Femur (tissue), 1 donor: ENCODE data around the gene NTSR2.

Experiments
- DNase-seq: peaks from one replicate; pipeline ENCODE4 v3.0.0-alpha.2; 2017

NTSR2 gene, protein sequence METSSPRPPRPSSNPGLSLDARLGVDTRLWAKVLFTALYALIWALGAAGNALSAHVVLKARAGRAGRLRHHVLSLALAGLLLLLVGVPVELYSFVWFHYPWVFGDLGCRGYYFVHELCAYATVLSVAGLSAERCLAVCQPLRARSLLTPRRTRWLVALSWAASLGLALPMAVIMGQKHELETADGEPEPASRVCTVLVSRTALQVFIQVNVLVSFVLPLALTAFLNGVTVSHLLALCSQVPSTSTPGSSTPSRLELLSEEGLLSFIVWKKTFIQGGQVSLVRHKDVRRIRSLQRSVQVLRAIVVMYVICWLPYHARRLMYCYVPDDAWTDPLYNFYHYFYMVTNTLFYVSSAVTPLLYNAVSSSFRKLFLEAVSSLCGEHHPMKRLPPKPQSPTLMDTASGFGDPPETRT

DNA sequence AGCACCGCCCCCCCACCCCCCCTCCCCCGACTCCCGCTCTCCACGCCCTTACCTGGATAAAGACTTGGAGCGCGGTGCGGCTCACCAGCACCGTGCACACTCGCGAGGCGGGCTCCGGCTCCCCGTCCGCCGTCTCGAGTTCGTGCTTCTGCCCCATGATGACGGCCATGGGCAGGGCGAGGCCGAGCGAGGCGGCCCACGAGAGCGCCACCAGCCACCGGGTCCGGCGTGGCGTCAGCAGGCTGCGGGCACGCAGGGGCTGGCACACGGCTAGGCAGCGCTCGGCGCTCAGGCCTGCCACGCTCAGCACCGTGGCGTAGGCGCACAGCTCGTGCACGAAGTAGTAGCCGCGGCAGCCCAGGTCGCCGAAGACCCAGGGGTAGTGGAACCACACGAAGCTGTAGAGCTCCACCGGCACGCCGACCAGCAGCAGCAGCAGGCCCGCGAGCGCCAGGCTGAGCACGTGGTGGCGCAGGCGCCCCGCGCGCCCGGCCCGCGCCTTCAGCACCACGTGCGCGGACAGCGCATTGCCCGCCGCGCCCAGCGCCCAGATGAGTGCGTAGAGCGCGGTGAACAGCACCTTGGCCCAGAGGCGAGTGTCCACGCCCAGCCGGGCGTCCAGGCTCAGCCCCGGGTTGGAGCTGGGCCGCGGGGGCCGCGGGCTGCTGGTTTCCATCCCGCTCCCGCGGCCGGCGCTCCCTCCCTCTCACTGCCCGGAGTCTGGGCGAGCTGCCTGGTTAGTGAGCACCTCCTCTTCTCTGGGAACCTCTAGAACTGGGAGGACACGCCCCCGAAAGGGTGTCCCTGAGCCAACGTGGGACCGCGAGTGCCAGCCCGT is at the start of gene NTSR2:
NTSR2 (minus strand) TSS at position 742 of the 838 bp plus-strand sequence; CDS start at position 676, 66 bp downstream.
- peak; percentile 76 for DNase-seq

DNA sequence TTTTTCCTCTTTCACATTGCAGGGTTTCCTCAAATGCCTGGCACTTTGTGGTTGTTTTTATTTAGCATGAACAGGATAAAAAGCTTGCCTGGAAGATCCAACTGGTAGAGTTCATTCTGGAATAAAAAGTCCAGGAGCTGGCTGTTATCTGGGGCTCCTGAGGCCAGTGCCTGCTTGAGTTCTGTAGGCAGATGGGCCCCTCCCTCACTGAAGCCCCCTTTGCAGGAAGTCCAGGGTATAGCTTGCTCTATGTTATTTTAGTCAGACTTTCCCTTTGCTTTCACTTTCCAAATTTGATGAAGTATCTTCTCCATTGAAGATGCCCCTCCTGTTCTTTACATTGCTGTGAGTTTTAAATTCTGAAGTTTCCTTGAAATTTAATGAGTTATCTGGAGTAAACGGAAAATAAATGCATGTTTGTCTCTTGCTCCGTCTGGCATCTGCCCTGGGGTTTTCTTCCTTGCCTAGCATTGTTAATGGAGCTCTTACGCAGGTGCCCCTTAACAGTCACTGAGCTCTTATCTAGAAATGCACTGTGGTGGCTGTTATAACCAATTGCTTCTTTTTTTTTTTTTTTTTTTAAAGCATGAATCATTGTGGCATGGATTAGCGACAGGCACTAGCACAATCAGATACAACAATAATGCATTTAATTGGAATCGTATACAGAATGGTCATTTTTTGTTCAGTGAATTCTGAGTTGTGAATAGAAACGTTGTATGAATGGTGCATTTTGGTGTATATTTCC is 49.4 kb upstream of the NTSR2 start:
- DNase-seq: no peak

DNA sequence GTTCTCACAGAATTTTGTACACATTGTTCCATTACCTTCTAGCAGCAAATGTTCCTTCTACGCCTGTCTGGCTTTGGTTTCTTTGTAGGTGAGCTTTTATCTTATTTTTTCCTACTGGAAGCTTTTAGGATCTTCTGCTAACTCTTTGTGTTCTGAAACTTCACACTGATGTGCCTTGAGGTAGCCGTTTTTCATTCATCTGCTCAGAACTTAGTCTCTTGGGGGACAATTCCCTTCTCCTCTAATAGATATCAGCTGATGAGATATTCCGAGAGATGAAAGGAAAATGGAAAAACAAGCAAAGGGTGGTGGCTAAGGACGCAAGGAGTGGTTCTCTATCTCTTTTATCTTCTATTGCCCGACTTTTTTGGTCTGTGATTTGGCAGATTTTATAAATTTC is 48.6 kb upstream of the NTSR2 start:
- no peak for DNase-seq

DNA sequence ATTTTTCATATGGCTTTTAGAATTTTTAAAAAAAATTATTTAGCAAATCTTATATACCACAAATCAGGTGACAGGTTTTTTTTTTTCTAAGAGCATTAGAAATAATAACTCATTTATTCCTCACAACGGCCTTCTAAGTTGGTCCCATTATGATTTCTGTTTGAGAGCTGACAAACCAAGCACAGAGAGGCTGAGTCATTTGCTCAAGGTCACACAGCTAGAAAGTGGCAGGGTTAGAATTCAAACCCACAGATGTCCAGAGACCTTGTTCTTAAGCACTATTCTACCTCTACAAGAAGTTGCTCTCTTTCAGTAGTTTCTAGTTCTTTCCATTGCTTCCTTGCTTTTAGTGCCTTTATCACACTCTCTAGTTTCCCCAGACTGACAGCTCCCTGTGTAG is 47.6 kb upstream of the NTSR2 start:
- DNase-seq: no peak

DNA sequence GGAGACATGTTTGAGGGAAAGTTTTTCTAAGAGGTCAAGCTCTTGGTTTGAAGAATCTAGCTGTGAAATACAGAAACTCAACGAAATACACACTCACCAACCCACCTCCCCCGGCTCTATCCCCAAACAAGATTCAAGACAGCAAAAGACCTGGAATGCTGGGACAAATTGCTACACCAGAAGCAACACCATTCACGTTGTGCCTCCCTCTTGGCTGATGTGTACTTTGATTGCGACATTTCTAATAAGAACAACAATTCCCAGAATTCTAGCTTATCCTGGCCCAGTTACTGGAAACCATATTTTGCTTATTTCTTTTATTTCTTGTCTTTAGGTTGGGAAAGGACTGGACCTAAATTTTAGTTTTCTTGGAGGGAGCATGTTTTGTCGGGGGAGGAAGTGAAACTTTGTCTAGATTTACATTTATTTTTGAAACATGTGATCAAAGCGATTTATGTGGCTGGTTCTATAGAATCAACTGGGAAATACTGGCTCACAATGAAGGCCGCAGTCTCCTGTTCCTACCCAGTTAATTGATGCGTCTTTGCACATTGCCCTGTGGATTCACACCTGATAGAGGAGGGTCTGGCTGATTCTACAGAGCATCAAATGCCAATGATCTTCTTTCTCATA is 46.8 kb upstream of the NTSR2 start:
- no peak for DNase-seq

DNA sequence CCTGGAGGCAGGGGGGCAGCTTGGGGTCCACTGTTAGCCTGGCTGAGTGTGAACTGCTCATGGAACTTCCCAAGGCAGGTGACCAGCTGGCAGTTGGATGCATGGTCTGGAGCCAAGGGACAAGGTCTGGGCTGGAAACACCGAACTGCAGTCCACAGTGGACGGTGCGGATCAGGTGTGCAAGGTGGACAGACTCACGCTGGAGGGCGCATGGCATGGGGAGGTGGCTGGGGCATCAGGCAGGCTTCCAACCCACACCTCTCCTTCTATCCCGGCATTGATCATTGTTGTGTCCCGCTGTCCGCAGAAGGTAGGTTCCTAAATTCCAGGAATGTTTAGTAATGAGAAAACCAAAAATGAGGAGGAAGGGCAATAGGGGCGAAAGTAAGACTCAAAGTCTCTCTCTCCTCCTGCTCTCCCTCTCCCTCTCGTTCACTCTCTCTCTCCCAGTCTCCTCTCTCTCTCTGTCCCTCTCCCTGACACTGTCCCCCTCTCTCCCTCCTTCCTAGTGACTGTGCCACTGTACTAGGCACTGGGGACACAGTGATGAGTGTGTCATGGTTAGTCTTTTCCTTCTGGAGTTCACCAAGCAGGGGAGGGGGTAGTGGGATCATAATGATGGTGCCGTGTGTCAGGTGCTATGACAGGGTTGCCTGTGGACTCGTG is 46.1 kb upstream of the NTSR2 start:
- no peak for DNase-seq

DNA sequence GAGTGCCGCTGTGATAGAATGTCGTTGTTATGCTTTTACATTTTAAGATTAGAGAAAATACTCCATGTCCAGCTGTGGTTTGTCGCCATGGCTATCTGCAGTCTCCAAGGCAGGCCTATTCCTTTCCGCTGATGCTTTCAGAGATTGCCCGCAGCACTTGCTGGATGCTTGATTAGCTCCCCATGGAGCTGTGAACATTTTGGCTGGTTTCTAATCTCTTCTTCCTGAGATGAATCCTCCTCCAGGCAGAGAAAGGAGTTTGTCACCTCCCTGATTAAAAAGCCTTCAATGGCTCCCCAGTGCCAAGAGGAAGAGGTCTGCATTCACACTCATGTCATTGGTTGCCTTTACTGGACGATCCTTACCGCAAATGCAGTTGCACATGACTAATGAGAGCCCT is 43.8 kb upstream of the NTSR2 start:
- no peak for DNase-seq

DNA sequence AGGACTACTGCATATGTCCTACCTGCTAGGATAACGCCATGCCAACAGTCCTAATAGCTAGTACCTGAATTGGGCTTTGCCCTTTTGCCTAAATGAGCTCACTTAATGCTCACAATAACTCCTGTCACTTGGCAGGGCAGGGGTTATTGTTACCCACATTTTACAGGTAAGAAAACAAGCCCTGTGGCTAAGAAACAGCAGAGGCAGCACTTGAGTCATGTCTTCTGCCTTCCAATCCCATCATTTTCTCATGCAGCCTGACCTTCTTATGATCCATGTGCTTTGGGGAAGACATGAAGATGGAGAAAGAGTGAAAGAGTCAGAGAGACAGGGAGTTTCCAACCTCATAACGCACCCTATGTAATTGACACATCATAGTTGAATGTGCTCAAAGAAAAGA is 42.9 kb upstream of the NTSR2 start:
- no peak for DNase-seq

DNA sequence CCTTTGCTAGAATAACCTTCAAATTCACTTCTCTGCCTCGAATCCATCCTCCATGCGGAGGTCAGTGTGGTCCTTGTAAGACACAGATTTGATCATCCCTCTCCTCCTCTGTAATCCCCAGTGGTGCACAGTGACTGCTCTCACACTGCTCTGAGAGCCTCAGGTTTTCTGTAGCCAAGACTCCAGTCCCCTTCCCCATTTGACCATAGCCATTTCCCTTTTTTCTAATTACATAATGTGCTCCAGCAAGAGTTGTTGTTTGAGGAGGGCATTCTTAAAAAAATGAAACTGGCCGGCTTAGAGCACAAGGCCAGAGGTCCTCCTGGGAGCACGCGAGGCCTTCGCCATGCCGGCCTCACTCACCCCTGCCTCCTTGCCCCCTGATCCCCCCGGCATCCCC is 41.8 kb upstream of the NTSR2 start:
- DNase-seq: no peak

DNA sequence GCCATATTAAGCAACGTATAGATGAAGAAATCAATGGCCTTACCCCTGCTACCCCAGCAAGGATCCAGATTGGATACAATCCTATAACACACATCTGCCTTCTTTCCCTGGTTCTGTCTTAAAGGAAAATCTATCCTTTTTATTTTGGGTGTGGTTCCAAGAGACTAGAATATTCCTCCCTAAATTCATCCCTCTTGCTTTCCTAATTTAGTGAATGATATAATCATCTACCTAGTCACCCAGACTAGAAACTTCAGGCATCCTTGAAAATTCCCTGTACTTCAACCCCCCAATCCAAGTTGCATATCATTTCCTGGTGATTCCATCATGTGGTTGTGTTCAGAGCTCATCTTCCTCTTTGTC is 41.3 kb upstream of the NTSR2 start:
- DNase-seq: no peak

DNA sequence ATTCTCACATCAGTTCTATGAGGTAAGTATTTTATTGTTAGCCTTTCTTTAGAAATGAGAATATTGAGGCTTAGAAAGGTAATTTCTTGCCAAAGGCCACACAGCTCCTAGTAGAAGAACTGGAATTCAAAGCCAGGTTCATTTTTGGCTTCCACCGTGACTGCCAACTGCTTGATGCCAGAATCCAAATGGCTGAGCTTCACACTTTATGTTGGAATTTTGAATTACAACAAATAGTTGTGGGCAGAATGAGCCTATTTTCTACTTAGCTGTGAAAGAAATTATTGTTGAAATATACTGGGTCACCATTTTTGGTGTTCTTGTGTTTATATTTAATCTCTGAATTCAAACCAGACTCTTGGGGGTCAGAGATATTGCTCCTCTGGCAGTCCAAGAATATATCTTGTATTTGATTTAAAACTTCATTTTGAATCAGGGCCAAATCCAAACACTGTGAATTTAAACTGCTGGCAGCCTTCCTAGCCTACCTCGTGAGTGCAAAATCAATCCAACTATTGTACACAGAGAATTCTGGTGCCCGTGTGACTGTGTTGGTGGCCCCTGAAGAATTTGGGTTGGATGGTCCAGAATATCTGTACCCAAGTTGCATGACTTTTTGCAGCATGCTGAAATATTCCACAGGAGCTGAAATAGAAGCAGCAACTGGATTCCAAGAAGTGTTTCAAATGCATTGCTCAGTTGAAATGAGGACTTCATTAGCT is 40.8 kb upstream of the NTSR2 start:
- peak; percentile 29 for DNase-seq

DNA sequence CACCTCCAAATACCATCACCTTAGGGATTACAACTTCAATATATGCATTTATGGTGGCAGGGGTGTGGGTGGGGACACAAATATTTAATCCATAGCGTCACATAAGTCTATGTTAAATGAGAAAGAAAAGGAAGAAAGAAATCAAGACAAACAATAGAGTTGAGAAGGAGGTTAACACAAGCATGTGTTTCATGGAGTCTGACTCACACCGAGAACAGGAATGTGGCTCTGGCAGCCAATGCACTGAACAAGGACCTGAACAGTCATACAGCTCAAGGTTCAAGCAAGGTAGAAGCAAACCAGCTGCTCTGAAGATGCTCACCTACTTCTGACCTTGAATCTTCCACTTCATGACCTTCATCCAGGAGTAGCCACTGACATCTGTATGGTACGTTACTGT is 40.2 kb upstream of the NTSR2 start:
- DNase-seq: peak; percentile 27

DNA sequence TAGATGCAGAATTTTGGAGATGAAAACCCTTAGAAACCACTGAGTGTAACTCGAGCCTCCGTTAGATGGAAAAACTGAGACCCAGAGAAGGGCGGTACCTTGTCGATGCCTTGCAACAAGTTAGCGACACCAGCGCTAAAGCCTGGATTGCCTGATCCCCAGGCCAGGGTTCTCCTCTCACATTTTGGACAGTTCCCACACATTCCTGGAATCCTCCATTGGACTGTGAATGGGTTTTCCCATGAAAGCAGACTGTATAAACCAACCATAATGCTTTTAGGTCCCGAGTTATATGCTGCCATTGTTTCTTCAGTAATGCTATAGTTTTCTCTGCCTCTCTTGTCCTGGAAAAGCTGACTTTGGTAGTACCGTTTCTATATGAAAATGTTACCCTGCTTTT is 39.3 kb upstream of the NTSR2 start:
- no peak for DNase-seq

DNA sequence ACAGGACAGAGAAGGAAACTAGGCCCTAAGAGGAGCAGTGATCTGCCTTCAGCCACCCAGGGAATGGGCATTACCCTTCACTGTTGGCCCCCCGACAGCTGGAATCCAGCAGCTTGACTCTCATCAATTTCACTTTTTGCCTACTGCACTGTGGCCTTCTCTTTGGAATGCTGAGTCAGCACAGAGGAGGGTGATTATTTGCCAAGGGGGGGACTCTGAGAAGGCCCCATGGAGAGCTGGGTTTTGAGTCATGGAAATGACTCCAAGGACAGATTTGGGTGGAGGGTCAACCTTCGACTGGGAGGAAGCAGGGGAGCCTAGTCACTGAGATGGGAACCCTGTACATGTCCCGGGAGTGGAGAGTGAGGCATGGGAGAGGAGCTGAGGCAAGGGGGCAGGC is 38.1 kb upstream of the NTSR2 start:
- no peak for DNase-seq

DNA sequence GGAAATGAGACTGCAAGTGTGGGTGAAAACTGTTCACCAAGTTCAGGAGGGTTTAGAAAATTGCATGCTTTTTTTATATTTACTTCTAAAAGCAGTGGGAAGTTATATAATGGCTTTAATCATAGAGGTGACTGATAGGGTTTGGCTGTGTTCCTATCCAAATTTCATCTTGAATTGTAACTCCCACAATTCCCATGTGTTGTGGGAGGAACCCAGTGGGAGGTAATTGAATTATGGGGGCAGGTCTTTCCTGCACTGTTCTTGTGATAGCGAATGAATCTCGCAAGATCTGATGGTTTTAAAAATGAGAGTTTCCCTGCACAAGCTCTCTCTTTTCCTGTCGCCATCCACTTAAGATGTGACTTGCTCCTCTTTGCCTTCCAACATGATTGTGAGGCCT is 35.7 kb upstream of the NTSR2 start:
- no peak for DNase-seq

DNA sequence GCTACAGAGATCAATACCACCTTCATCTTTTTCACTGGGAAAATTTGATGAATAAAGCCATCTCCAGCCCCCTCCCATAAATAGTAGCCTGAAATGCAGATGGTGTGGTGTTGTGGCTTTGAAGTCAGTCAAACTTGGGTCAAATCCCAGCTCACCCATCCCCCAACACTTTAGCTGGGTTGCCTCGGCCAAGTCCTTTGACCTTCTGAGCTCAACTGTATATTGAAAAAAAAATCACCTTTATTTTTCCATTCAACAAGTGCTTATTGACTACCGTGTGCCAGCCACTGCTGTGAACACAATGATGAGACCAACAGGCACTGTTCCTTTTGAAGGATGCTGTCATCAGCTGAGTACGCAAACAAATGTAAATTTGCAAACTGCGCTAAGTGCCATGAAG is 35.1 kb upstream of the NTSR2 start:
- DNase-seq: no peak

DNA sequence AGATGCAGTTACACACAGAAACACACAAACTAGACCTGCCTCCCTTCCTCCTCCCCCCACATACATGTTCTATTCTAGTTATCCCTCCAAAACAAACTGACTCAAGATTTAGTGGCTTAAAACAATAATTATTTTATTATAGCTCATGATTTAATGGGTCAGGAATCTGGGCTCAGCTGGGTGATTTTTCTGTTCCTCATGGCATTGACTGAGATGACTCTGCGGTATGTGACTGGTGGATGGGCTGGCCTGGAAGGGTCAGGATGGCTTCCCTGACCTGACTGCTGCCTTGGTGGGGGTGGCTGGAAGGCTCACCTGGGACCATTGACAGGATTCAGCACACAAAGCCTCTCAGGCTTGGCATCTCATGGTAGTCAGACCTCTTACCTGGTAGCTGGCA is 33.7 kb upstream of the NTSR2 start:
- DNase-seq: no peak

DNA sequence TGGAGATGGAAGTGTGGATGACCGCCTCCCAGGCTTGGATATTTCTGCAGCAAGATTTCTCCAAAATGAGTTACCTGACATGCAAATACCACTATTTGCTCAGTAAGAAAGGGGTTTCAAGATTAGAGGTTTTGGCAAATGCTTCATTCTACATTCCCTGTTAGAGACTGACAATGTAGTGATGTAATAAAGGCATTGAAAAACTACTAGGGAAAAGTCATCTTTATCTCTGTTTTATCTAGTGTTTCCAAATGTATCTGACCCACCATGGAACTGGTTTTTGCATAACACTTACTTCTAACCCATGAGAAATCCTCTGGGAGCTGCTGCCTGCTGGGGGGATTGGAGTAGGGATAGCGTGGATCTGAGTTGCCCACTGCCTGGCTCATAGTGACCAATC is 33.0 kb upstream of the NTSR2 start:
- DNase-seq: no peak

DNA sequence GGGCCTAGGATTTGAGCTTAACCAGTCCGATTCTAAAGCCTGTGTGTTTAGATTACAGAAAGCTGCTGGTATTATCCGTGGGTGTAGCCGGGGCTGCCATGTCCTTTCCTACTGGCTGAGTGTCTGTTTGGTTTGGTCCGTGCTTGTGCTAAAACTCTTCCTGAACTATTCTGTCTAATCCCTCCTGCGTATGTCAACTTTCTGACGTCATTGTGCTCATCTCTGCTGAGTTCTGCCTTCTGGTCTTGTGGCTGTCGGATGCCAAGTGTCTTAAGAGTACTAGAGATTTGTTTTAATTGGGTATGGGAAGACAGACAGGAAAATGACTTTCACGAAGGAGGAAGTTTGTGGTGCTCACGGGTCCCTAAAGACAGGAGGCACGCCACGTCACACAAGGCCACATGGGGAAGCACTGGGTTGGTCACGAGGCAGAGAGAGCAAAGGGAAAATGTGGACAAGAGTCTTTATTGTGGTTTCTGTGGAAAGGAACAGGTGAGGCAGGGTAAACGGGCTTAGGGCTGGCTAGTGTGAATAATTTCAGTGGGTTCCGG is 31.8 kb upstream of the NTSR2 start:
- DNase-seq: no peak

DNA sequence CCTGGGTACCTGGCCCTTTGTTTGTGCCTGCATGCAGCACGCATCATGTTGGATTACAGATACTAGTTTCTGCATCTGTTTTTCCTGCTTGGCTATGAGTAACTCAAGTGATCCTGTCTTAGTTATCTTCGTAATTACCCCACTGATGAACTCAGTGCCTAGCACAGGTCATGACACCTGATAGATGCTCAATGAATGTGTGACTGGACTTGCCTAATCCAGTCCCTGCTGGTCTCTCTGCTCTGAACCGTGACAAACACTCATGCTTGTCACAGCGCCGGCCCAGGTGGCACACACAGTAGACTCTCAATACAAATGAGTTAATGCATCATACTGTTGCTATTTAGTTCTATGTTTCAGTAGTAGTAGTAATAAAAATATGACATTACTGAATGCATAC is 31.2 kb upstream of the NTSR2 start:
- DNase-seq: no peak
